ENCODE measurements around the gene FNBP1L.

DNA sequence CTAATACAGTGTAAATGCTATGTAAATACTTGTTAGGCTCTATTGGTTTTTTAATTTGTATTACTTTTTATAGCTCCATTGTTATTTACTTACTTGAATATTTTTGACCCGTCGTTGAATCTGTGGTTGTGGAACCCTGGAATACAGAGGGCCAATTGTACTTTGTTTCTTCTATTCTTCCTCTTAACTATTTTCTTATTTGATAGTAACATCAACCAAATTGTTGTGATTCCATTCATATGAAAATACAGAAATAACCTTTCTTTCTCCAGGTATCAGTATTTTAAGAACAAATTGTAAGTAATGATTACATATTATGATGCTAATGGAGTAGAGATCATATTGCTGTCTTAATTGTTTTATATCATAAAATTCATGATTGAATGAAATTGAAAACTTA is 73.7 kb downstream of the FNBP1L start:
- TF ChIP-seq POLR2A (IDR thresholded peaks at IDR 0.05; ENCODE audit: low read depth, low read length) (no peak), POLR2AphosphoS5 (IDR thresholded peaks at IDR 0.05; ENCODE audit: low read depth, low read length) (no peak), TAF1 (IDR thresholded peaks at IDR 0.05; ENCODE audit: low read depth, low read length) (no peak), SPI1 (IDR thresholded peaks at IDR 0.05; ENCODE audit: low read depth, low read length) (no peak), PAX5 (IDR thresholded peaks at IDR 0.05; ENCODE audit: insufficient read depth, low read length, severe bottlenecking) (no peak), POU2F2 (IDR thresholded peaks at IDR 0.05; ENCODE audit: low read depth, low read length) (no peak)

Data from GM12891 (cell line).